GM19468 (cell line): ENCODE results near the gene TADA2B.

Source experiments
- ATAC-seq: cut with Tn5 transposase; IDR thresholded peaks from one replicate; pipeline ENCODE4 v1.9.1; 2021; ENCODE audit warnings: mild to moderate bottlenecking, moderate library complexity, moderate number of reproducible peaks; ENCODE audit not compliant: unreplicated experiment; ENCODE audit errors: extremely low read depth

TADA2B gene

GRCh38 chr4:7043284-7044136 is at the start of gene TADA2B:
Gene TADA2B, plus strand, starts transcription at chr4:7043372. Its CDS starts 208 bp downstream, at chr4:7043580.
- ATAC-seq: no peak

- no peak for ATAC-seq
These were observed 46.7 kb upstream of the TADA2B start for GRCh38 chr4:6996481-6996880.

- no peak for ATAC-seq
These were observed 43.7 kb upstream of the TADA2B start for GRCh38 chr4:6999172-7000086.

GRCh38 chr4:7000421-7001176 is 42.6 kb upstream of the TADA2B start:
- ATAC-seq: no peak

GRCh38 chr4:7001271-7001670 is 41.9 kb upstream of the TADA2B start:
- no peak for ATAC-seq

GRCh38 chr4:7002336-7002735 is 40.8 kb upstream of the TADA2B start:
- no peak for ATAC-seq

- ATAC-seq: no peak
These were observed 39.8 kb upstream of the TADA2B start for GRCh38 chr4:7003176-7003878.

GRCh38 chr4:7003879-7004240 is 39.3 kb upstream of the TADA2B start:
- ATAC-seq: no peak

GRCh38 chr4:7004331-7004730 is 38.8 kb upstream of the TADA2B start:
- ATAC-seq: no peak

GRCh38 chr4:7005571-7005970 is 37.6 kb upstream of the TADA2B start:
- no peak for ATAC-seq

- ATAC-seq: no peak
These were observed 36.8 kb upstream of the TADA2B start for GRCh38 chr4:7006411-7006810.

- no peak for ATAC-seq
These were observed 35.8 kb upstream of the TADA2B start for GRCh38 chr4:7007142-7007907.

GRCh38 chr4:7007944-7008343 is 35.2 kb upstream of the TADA2B start:
- no peak for ATAC-seq

GRCh38 chr4:7009564-7009963 is 33.6 kb upstream of the TADA2B start:
- no peak for ATAC-seq

GRCh38 chr4:7013175-7013574 is 30.0 kb upstream of the TADA2B start:
- ATAC-seq: no peak

- ATAC-seq: no peak
These were observed 28.4 kb upstream of the TADA2B start for GRCh38 chr4:7014815-7015214.

- ATAC-seq: no peak
These were observed 27.7 kb upstream of the TADA2B start for GRCh38 chr4:7015383-7016035.

GRCh38 chr4:7016086-7016485 is 27.1 kb upstream of the TADA2B start:
- no peak for ATAC-seq

GRCh38 chr4:7016512-7016911 is 26.7 kb upstream of the TADA2B start:
- no peak for ATAC-seq
